ENCODE results near the gene BZW1.
A peak's percentile ranks its signal among the peaks of the same experiment; 100 is the strongest.

BZW1 gene

DNA sequence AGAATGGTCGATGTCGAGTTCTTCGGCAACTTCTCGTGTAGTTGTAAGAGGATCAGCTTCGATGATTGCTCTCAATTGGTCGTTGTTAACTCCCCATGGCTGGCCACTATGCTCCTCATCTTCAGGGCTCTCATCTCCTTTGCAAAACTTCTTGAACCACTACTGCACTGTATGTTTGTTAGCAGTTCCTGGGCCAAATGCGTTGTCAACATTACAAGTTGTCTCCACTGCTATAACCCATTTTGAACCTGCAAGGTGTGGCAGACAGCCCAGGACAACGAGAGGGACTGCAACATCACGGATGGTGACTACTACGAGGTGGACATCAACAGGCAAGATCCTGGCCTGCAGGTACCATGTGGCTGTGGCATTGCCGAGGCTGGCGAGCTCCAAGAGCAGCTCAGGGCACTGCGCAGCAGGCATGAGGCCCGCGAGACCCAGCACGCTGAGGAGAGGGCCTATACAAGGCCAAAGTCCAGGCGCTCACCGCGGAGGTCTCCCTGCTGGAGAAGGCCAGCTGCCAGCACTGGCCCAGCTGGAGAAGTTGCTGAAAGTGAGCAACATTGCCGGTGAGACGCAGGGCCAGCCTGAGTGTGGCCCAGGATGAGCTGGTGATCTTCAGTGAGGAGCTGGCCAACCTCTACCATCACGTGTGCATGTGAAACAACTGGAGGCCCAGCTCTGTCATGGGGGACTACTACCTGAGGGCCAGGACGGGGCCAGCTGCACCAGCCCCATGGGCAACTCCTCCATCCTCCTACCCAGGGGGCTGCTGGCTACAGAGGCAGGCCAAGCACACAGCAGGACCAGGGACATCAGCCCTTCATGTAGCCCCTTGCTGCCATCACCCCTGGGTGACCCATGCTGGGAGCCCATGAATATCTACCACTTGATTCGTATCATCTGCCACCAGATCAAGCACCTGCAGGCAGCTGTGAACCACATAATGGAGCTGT, 32.6 kb downstream of the BZW1 start:
- no peak for DNase-seq

DNA sequence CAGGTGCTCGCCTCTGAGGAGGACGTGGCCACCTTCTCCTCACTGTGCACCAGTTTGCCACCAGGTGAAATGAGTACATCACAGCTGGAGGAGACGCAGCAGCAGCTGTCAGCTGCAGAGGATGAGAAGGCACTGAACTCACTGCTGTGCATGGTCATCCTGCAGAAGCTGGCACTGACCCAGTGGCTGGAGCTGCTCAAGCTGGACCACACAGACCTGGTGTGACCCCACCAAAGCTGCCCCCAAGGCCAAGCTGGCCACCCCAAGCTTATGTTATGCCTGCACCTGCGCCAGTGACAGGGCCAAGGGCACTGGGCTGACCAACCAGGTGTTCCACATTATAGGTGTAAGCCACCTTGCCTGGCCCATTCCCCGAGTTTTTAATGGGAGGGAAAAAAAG, 33.5 kb downstream of the BZW1 start:
- no peak for DNase-seq

GRCh38 chr2:200845669-200846325, 34.1 kb downstream of the BZW1 start:
- no peak for DNase-seq

GRCh38 chr2:200847269-200847668, 35.6 kb downstream of the BZW1 start:
- DNase-seq = no peak

GRCh38 chr2:200847939-200848338, 36.2 kb downstream of the BZW1 start:
- DNase-seq = no peak

- no peak for DNase-seq
Measured at GRCh38 chr2:200850512-200851256, 39.0 kb downstream of the BZW1 start.

DNA sequence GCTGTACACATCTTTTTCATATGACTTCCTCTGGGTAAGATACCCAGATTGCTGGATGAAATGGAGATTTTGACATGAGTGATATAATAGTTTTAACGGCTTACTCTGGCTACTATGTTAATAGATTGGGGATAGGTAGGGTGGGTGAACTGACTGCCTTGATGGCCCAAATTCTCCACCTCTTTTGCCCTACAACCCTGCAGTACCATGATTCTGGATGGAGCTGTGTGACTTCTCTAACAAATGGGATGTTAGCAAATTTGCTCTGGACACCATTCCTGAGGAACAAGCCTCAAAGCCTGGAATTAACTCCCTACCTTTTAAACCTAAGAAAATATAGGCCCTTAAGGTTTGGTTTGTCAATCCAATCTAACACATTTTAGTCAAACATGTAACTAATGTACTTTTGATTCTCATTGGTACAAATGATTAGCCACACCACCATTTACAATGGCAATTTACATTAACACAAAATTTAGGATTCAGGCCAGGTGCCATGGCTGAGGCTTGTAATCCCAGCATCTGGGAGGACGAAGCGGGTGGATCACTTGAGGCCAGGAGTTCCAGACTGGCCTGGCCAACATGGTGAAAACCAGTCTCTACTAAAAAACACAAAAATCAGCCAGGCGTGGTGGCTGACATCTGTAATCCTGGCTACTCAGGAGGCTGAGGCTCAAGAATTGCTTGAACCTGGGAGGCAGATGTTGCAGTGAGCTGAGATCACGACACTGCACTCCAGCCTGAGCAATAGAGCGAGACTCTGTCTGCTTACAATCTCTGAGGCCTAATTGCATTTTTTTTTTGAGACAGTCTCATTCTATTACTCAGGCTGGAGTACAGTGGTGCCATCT, 39.9 kb downstream of the BZW1 start:
- no peak for DNase-seq

DNA sequence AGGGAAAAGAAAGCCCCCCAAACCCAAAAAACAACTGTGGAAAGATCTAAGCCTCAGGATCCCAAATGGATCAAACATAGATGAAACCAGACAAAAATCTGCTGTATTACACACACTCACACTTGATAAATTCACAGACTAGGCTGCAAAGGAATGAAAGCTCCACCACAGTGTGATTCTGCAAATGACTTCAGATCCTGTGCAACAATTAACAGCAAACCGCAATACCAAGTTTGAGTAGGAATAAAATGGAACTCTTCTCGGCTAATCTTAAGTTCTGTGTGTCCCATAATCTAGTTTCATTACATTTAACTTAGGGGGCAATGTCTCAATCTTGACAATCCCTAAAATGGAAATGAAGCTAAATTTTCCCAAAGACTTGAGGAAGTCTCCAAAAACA, 40.9 kb downstream of the BZW1 start:
- DNase-seq = no peak

DNA sequence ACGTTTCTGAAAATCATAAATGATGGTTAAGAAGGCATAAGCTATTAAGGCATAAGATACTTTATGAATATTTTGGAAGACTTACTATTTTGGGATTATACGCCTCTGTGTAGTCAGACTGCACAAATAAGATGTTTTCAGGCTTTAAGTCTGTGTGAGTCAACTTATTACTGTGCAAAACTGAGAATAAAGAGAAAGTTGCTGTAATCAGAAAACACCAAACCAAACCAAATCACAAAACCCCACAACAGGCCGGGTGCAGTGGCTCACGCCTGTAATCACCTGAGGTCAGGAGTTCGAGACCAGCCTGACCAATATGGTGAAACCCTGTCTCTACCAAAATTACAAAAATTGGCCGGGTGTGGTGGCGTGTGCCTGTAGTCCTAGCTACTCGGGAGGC, 45.1 kb downstream of the BZW1 start:
- no peak for DNase-seq

DNA sequence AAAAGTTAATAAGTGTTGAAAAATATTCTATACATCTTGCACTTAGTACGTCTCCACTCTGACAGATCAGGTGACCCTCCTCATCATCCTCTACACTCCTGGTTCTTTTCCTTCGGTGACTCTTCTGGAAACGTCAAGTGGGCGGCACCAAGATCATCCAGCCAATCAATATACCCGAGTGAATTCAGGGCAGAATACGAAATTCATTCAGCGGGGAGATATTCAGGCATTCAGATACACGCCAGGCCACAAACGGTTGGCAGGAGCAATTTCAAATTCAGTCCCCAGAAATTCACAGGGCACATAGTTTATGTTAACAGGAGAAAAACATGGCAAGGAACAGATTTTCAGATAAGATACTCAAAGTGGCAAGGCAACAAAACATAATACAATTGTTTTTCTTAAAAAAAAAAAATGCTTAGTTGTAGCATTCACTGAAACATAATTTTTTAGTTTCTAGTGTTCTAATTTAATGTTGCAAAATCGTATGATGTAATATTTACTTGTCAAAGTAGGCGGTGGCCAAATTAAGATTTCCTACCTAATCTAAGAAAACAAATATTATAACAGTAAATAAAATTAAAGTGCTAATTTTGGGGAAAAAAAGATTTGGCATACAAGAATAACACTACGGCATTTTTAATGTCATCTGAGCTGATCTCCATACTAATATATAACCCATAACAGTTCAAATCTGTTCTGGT, 48.5 kb downstream of the BZW1 start:
- DNase-seq = no peak

DNA sequence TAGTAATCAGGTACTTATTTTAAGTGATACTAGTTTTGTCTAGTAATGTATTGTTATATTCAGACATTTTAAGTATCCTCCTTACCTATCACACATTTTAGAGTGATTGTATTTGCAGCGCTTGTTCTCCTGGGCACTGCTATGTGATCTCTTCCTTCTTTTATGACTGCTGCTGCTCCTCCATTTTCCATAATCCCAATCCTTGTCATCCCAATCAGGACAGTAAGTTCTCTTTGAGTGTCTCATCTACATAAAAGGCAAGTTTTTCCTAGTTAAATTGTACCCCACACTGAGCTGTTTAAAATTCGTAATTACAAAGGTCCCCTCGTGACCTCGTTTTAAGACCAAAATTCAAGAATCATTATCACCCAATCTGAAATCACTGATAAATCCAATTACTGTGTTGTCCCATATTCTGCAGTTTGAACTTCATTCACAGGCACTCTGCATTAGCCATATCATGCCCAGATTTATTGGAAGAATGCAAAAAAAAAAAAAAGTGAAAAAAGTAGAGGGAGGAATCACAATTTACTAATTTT, 50.0 kb downstream of the BZW1 start:
- DNase-seq = no peak

DNA sequence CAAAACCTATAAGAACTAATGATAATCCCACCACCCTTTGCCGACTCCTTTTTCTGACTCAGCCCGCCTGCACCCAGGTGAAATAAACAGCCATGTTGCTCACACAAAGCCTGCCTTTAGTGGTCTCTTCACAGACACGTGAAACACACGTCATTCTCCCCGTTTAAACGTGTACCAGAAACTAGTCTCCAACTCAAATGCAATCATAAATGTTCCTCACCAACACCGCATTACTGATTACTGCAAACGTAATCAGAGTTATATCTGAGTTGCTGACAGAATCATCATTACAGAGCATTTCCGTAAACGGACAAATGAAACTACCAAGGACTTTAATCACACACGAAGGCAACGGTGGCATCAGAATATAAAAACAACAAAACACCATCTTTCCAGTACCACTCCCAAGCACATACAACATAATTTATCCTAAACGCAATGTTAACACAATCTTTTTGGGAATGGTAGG, 50.9 kb downstream of the BZW1 start:
- peak; percentile 55 for DNase-seq

DNA sequence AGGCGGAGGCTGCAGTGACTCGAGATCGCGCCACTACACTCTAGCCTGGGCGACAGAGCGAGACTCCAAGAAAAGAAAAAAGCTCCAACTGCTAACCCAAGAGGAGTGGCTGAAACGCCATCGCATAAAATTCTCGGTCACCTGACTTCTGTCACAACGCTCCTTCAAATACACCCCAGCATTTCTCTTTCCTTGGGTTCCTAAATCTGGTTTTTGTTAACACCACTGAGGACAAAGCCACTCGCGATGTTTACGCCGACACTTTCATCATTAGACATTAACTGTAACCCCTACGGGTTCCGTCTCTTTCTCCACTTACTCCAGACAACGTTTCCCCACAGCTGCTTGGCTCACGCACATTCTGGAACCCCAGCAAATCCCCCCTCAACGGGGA, 52.1 kb downstream of the BZW1 start:
- DNase-seq = no peak

GRCh38 chr2:200864176-200865034, 52.7 kb downstream of the BZW1 start, which contains the start of gene CLK1:
Gene CLK1 (minus strand): TSS chr2:200864658. CDS start chr2:200861862, 2,796 bp downstream.
- DNase-seq = peak; percentile 99

DNA sequence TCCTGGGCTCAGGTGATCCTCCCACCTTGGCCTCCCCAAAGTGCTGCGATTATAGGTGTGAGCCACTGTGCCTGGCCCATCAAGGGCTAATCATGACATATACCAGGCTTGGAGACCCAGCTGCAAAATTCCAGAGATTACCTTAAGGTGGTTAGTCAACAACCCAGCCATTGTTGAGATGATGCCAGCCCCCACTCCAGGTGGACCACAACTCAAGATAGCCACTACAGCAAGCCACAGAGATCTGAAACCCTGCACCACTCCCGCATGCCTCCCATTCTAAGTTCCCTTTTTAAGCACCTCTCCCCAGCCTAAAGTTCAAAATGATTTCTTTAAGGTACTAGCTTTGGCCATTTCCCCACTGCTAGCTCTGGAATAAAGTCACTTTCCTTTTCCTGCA, 57.3 kb downstream of the BZW1 start:
- DNase-seq = no peak

GRCh38 chr2:200871151-200871550, 59.4 kb downstream of the BZW1 start:
- no peak for DNase-seq

GRCh38 chr2:200873560-200873959, 61.9 kb downstream of the BZW1 start:
- DNase-seq = no peak

Data from activated CD8-positive, alpha-beta memory T cell treated with anti-CD3 and anti-CD28 coated beads, Interleukin-2, amount 50 U/mL, for 4 hours (primary cell).